Neural progenitor cell (in vitro differentiated cells): ENCODE data around the gene ATP6V0D1. TPM values are rescaled to one million over a fixed set of nuclear protein-coding genes. Genes with fewer than 3 reads are reported as not detected.

ENCODE experiments used
- DNase-seq: peaks from one replicate; pipeline ENCODE4 v3.0.0-alpha.2; 2016; ENCODE audit warnings: low spot score
- H2AFZ ChIP-seq: fragments of 200-600 bp; sonication (generic); replicated peaks from 2 replicates; pipeline ENCODE4 v1.6.1; 2016; ENCODE audit warnings: antibody characterized with exemption
- H3F3A ChIP-seq: fragments of 200-600 bp; sonication (generic); 2 replicates; pipeline ENCODE4 v1.6.1; 2016; ENCODE audit warnings: antibody characterized with exemption, low read depth
- H3K27ac ChIP-seq: fragments of 200-600 bp; sonication (generic); 2 replicates; pipeline ENCODE4 v1.5.1; 2016; ENCODE audit warnings: mild to moderate bottlenecking
- H3K27me3 ChIP-seq: fragments of 200-600 bp; sonication (generic); 2 replicates; pipeline ENCODE4 v1.6.1; 2016; ENCODE audit warnings: mild to moderate bottlenecking, moderate library complexity
- H3K36me3 ChIP-seq: fragments of 200-600 bp; sonication (generic); 2 replicates; pipeline ENCODE4 v1.5.1; 2016
- H3K4me1 ChIP-seq: fragments of 200-600 bp; sonication (generic); 2 replicates; pipeline ENCODE4 v1.6.1; 2016; ENCODE audit warnings: mixed run types
- H3K4me2 ChIP-seq: fragments of 200-600 bp; sonication (generic); 2 replicates; pipeline ENCODE4 v1.6.1; 2016
- H3K4me3 ChIP-seq: fragments of 200-600 bp; sonication (generic); 2 replicates; pipeline ENCODE4 v1.5.1; 2016
- H3K79me2 ChIP-seq: fragments of 200-600 bp; sonication (generic); 2 replicates; pipeline ENCODE4 v1.6.1; 2016; ENCODE audit warnings: low read depth
- H3K9ac ChIP-seq: fragments of 200-600 bp; sonication (generic); 2 replicates; pipeline ENCODE4 v1.6.1; 2016
- H3K9me3 ChIP-seq: fragments of 200-600 bp; sonication (generic); 2 replicates; pipeline ENCODE4 v1.5.1; 2016; ENCODE audit warnings: low read depth
- H4K20me1 ChIP-seq: fragments of 200-600 bp; sonication (generic); 2 replicates; pipeline ENCODE4 v1.6.1; 2016; ENCODE audit warnings: low read depth
- H3K27ac Mint-ChIP-seq: 3 replicates; pipeline ENCODE4 v1.8.0; 2021; ENCODE audit warnings: mixed read lengths
- H3K27me3 Mint-ChIP-seq: 2 replicates; pipeline ENCODE4 v1.8.0; 2022; ENCODE audit warnings: low read depth, mild to moderate bottlenecking, inconsistent platforms, moderate library complexity, mixed read lengths; ENCODE audit not compliant: insufficient read depth
- H3K36me3 Mint-ChIP-seq: 3 replicates; pipeline ENCODE4 v1.8.0; 2021; ENCODE audit warnings: mixed read lengths
- H3K4me1 Mint-ChIP-seq: 3 replicates; pipeline ENCODE4 v1.8.0; 2021; ENCODE audit warnings: mixed read lengths
- H3K4me3 Mint-ChIP-seq: 3 replicates; pipeline ENCODE4 v1.8.0; 2021; ENCODE audit warnings: mild to moderate bottlenecking, moderate library complexity, mixed read lengths
- H3K9me3 Mint-ChIP-seq: 3 replicates; pipeline ENCODE4 v1.8.0; 2020; ENCODE audit warnings: mixed read lengths
- CTCF ChIP-seq: fragments of 200-600 bp; sonication (generic); IDR thresholded peaks from 2 replicates; pipeline ENCODE4 v1.5.1; 2017; ENCODE audit warnings: antibody characterized with exemption, mild to moderate bottlenecking
- EZH2 ChIP-seq: fragments of 200-600 bp; sonication (generic); IDR thresholded peaks from 2 replicates; pipeline ENCODE4 v1.6.1; 2017; ENCODE audit warnings: antibody characterized with exemption, mild to moderate bottlenecking, moderate library complexity
- EZH2phosphoT487 ChIP-seq: fragments of 200-600 bp; sonication (generic); IDR thresholded peaks from 2 replicates; pipeline ENCODE4 v1.6.1; 2017; ENCODE audit warnings: antibody characterized with exemption
- total RNA-seq: library from RNA; depleted of rRNA; stranded (reverse); fragments of >200 nt; gene quantifications from 2 replicates; pipeline ENCODE4 v1.2.3, GENCODE V29; 2015; ENCODE audit warnings: low replicate concordance

ATP6V0D1 gene
- total RNA-seq, 1 donor from 2014 or later, result 29.7 TPM

- peaks cover 35% of the 10 kb centered on the region for H3K4me1 Mint-ChIP-seq
- H3K4me1 ChIP-seq, result peaks cover 47% of the 10 kb centered on the region
- H3K27me3 ChIP-seq, result peaks cover 63% of the 10 kb centered on the region
- peak overlapping the region; percentile 22 for H3K4me3 ChIP-seq
- H3K36me3 ChIP-seq, result no peaks in the 10 kb centered on the region
- TF ChIP-seq EZH2, result no peak
- TF ChIP-seq CTCF, result no peak
- TF ChIP-seq EZH2phosphoT487, result no peak
- H3K27me3 Mint-ChIP-seq, result peaks cover 15% of the 10 kb centered on the region
- no peaks in the 10 kb centered on the region for H3K79me2 ChIP-seq
- H3K9ac ChIP-seq, result no peak overlapping the region
- peak overlapping the region; percentile 60 for H3K4me2 ChIP-seq
- no peaks in the 10 kb centered on the region for H3K36me3 Mint-ChIP-seq
- H3K27ac ChIP-seq, result no peak overlapping the region
- DNase-seq, result peak; percentile 97
- peak overlapping the region; percentile 79 for H3K27ac Mint-ChIP-seq
- H2AFZ ChIP-seq, result no peak overlapping the region
- H3K9me3 ChIP-seq, result no peaks in the 10 kb centered on the region
- H3K9me3 Mint-ChIP-seq, result no peaks in the 10 kb centered on the region
- peaks cover 40% of the 10 kb centered on the region for H3F3A ChIP-seq
- H4K20me1 ChIP-seq, result peaks cover 16% of the 10 kb centered on the region
- peak overlapping the region; percentile 71 for H3K4me3 Mint-ChIP-seq
Observed at GRCh38 chr16:67396159-67397035, 84.6 kb downstream of the ATP6V0D1 start.

DNA sequence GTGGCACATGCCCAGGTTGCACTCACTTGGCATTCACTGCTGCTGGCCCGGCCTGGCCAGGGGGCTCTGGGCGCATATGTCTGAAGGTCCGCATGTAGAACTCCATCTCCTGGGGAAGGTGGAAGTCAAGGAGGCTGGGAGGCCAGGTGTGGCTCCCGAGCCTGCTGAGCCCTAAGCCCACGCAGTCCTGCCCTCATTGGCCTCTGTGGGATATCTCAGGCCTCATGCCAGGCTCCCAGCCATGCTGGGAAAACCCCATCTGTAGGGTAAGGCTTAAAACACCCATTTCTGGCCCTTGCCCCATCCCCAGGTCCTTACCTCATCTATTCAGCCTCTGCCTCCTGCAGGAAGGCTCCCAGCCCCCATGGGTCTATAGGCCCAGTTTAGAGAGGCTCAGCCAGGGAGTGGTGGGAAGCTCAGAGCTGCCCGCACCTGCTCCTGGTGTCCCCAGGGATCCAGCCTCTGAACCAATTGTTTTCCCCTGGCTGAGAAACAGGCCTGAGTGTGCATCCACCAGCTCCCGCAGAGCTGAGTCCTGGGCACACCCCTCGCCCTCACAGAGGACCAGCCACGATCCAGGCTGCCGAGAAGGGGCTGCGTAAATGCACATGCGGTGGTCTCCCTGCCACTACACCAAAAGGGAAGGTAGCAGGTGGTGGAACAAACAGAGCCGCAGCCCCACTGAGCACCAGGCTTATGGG, 85.3 kb downstream of the ATP6V0D1 start:
- Histone ChIP-seq H3K79me2 (no peaks in the 10 kb centered on the region), H4K20me1 (peaks cover 16% of the 10 kb centered on the region), H3K27me3 (peaks cover 69% of the 10 kb centered on the region), H3K4me1 (peaks cover 47% of the 10 kb centered on the region), H3K9ac (no peak overlapping the region), H3K4me2 (peak overlapping the region; percentile 60), H3K36me3 (no peaks in the 10 kb centered on the region), H3F3A (peaks cover 40% of the 10 kb centered on the region), H2AFZ (no peak overlapping the region), H3K27ac (no peak overlapping the region), H3K9me3 (no peaks in the 10 kb centered on the region), H3K4me3 (peak overlapping the region; percentile 22)
- Mint-ChIP-seq H3K9me3 (no peaks in the 10 kb centered on the region), H3K27ac (peak overlapping the region; percentile 21), H3K4me1 (peaks cover 41% of the 10 kb centered on the region), H3K36me3 (no peaks in the 10 kb centered on the region), H3K27me3 (peaks cover 13% of the 10 kb centered on the region), H3K4me3 (peak overlapping the region; percentile 60)
- no peak for TF ChIP-seq EZH2
- DNase-seq, result peak; percentile 67

DNA sequence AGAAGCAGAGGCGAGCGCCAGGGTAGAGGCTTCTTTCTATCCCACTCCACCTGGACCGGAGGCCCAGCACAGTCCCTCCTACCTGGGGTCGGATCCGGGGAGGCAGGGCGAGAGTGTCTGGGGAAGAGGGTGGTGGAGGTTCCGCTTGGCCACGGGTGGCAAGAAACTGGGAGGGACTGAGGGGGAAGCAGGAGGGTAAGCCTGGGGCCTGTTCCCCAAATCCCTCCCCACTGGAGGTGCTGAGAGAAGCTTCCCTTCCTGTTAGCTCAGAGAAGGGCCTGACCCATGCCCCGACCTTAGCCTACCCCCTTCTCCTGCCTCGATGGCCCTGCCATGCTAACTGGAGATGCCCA, 85.9 kb downstream of the ATP6V0D1 start:
- Mint-ChIP-seq H3K27ac (no peak overlapping the region), H3K9me3 (no peaks in the 10 kb centered on the region), H3K4me1 (peaks cover 45% of the 10 kb centered on the region), H3K4me3 (peak overlapping the region; percentile 60), H3K27me3 (peaks cover 14% of the 10 kb centered on the region), H3K36me3 (no peaks in the 10 kb centered on the region)
- TF ChIP-seq EZH2, result no peak
- no peak for TF ChIP-seq EZH2phosphoT487
- no peak for TF ChIP-seq CTCF
- Histone ChIP-seq H3K9ac (no peak overlapping the region), H3K27me3 (peaks cover 69% of the 10 kb centered on the region), H2AFZ (no peak overlapping the region), H3K79me2 (no peaks in the 10 kb centered on the region), H3K27ac (no peak overlapping the region), H3K4me1 (peaks cover 47% of the 10 kb centered on the region), H3K4me3 (no peak overlapping the region), H3F3A (peaks cover 40% of the 10 kb centered on the region), H3K4me2 (peak overlapping the region; percentile 60), H3K9me3 (no peaks in the 10 kb centered on the region), H3K36me3 (no peaks in the 10 kb centered on the region), H4K20me1 (peaks cover 16% of the 10 kb centered on the region)
- no peak for DNase-seq
